Fibroblast of skin of right quadriceps (primary cell): Measurements from ENCODE around the gene ARNT2.
"Not testable (repeated sequence)": the region's sequence is repeated elsewhere in the genome, so short reads cannot be mapped to it uniquely, and the experiment has no call there.

ENCODE experiments used
- DNase-seq: peaks from one replicate; pipeline ENCODE4 v3.0.0-alpha.2; 2013

ARNT2 gene

GRCh38 chr15:80633221-80633620 lies 229.0 kb downstream of the ARNT2 start:
- DNase-seq = no peak

DNA sequence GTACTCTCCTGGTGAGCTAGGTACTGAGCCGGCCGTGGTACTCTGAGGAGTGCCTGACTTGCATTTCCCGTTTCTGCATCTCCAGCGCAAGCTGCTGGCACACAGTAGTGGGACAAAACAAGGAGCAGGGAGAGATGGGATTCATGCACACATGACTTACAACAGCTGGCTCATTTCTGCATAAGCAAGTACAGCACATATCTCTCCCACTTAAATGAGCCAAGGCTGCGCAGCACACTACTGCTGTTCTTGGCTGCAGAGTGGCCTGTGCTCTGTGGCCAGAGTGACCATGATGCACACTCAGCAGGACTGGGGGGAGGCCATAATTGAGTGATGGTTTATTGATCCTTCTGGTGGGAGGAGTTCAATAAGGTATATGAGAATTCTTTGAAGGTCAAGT lies 231.8 kb downstream of the ARNT2 start:
- no peak for DNase-seq

DNA sequence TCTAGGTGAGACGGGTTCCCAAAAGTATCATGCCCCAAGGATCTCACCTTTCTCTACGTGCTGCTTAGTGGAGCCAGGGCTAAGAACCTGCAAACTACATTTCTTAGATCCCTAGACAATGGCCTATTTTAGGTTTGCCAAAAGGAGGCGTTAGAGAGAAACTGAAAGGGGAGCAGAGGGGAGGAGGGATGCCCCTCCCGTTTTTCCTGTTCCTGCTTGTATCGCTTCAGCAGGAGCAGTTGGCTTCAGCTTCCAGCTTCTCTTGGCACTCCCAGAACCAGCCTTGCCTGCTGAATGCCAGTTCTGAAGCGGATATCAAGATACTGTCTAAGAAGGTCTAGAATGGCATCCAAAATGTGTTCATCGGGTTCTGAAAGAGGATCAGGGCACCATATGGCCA lies 232.5 kb downstream of the ARNT2 start:
- no peak for DNase-seq

GRCh38 chr15:80637747-80638146 lies 233.6 kb downstream of the ARNT2 start:
- no peak for DNase-seq

- DNase-seq = no peak
Measured at GRCh38 chr15:80638553-80639167, 234.5 kb downstream of the ARNT2 start.

DNA sequence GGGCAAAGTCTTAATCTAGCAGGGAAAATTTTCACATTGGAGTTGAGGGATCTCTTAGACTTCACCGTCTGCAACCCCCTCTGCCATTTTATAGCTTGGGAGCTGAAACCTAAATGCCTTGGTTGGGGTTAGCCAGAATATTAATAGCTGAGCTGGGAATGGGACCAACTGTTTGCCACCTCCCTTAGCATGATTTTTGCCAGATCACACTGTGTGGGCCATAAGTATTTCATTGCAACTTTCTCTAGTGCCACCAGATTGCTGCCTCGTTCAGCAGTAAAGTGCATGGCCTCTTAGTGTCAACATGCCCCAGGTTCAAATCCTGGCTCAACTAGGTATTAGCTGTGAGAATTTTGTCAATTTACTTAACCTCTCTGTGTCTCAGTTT lies 235.0 kb downstream of the ARNT2 start:
- no peak for DNase-seq

DNA sequence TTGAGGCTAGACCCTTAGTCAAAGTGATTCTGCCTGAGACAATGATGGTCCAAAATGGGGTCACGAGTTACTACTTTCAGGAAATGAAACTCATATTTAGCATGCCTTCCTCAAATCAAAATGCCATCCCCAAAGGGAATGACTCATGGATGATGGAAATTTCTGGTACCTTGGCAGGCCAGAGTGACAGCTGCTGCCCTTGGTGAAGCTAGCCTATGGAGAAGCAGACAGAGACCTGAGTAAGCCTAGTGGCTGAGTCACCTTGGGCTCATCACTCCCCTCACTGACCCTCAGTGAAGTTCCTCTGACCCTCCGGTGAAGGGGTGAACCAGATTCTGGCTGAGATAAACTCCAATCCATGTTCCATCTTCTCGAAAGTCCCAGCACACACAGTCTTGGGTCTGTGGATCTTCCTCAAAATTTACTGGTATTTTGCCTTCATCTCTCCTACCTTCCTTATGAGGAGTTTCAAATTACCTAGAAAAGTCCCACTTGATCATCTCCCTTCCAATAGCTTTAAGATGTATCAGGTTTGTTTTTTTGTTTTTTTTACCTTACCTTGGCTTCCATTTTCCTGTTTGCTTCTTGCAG lies 236.4 kb downstream of the ARNT2 start:
- DNase-seq = no peak

DNA sequence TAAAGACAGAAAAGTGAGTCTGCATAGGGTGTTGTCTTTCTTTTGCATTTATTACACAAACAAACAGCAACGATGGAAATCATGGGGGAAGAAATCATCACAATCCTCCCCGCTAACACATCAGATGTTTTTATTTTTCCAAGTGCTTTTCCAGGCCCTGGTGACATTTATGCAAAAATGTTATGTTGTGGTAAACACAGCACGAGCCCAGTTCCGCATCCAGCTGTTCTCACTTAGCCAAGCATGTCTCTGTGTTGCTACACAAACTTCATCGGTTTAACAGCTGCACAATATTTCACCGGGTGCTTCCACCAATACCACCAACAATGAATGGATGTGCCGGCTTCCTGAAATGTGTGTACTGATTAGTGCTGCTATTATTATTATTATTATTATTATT lies 237.2 kb downstream of the ARNT2 start:
- no peak for DNase-seq

DNA sequence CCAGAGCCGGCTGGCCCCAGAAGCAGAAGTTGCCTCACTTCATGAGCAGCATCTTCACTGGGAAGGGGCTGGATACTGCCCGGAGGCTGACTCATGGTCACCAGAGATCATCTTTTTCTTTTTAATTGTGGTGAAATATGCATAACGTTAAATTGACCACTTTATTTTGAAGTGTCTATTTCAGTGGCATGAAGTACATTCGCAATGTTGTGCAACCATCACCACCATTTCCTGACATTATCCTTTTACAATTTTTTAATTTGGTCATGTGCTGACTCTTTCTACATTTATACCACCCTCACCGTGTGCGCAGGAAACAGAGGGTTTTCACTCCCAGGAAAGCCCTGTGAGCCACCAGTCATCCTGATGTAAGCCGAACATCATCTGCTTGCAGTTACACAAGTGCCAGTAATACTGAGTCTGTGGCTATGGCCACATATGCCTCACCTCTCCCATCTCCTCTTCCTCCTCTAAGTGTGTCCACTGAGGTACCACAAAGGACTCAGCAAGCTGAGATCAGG lies 239.3 kb downstream of the ARNT2 start:
- DNase-seq = peak; percentile 37

DNA sequence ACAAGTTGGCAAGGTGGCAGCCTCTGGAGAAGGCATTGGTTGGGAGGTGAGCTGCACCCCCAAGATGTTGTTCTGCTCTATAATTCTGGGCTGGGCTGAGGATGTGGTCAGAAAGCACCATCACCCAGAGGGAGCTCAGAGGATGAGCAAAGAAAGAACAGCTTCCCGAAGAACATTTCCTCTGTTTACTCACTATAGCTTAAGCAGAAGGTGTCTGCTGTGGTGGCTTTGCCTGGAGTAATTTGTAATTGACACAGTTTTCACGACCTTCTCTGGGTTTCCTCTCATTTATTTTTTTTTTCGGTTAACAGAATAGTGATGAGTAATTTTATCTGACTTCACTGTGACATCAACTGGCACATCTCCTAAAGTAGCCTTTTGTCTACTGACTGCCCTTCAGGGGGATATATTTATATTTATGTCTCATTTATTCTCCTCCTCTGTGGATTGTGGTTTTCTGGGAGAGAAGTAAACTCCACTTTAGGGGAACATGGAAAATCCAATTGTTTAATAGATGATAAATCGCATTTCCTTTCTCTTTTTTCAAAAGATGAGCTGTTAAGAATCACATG lies 241.4 kb downstream of the ARNT2 start:
- peak; percentile 12 for DNase-seq

DNA sequence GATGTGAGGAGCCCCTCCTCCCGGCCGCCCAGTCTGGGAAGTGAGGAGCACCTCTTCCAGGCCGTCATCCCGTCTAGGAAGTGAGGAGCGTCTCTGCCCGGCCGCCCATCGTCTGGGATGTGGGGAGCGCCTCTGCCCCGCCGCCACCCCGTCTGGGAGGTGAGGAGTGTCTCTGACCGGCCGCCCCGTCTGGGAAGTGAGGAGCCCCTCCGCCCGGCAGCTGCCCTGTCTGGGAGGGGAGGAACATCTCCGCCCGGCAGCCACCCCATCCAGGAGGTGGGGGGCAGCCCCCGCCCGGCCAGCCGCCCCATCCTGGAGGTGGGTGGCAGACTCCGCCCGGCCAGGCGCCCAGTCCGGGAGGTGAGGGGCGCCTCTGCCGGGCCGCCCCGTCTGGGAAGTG lies 243.2 kb downstream of the ARNT2 start:
- DNase-seq = not testable (repeated sequence)
